Chondrocyte (in vitro differentiated cells): ENCODE measurements around the gene TMUB1. TPM values are rescaled to one million over a fixed set of nuclear protein-coding genes. Genes with fewer than 3 reads are reported as not detected.

Experiments used
- DNase-seq: peaks from one replicate; pipeline ENCODE4 v3.0.0; 2021; ENCODE audit warnings: mixed read lengths, low spot score
- H3K27ac Mint-ChIP-seq: one replicate; pipeline ENCODE4 v1.8.0; 2021; ENCODE audit warnings: mild to moderate bottlenecking, moderate library complexity, mixed read lengths; ENCODE audit not compliant: unreplicated experiment
- H3K27me3 Mint-ChIP-seq: 2 replicates; pipeline ENCODE4 v1.8.0; 2021; ENCODE audit warnings: low read depth, mixed read lengths
- H3K36me3 Mint-ChIP-seq: 2 replicates; pipeline ENCODE4 v1.8.0; 2021; ENCODE audit warnings: low read depth, mixed read lengths
- H3K4me1 Mint-ChIP-seq: 2 replicates; pipeline ENCODE4 v1.8.0; 2021; ENCODE audit warnings: low read depth, mild to moderate bottlenecking, mixed read lengths
- H3K4me3 Mint-ChIP-seq: one replicate; pipeline ENCODE4 v1.8.0; 2021; ENCODE audit warnings: mild to moderate bottlenecking, moderate library complexity, mixed read lengths; ENCODE audit not compliant: unreplicated experiment
- H3K9me3 Mint-ChIP-seq: 2 replicates; pipeline ENCODE4 v1.8.0; 2021; ENCODE audit warnings: low read depth, mixed read lengths
- CTCF ChIP-seq: fragments of 200-600 bp; sonication (generic); IDR thresholded peaks from 2 replicates; pipeline ENCODE4 v1.5.0; 2021; ENCODE audit warnings: antibody characterized with exemption, mild to moderate bottlenecking, moderate library complexity
- total RNA-seq: library from RNA; stranded (reverse); gene quantifications from 3 replicates; pipeline ENCODE4 v1.2.1, GENCODE V29; 2021

Gene TMUB1
- total RNA-seq, 1 donor from 2014 or later, result 33.2 TPM

GRCh38 chr7:151059367-151060112 lies 23.8 kb downstream of the TMUB1 start, which contains the start of gene SLC4A2:
TSS of gene SLC4A2 (plus strand) at chr7:151059589. CDS start at chr7:151061988, 2,399 bp downstream.
- TF ChIP-seq CTCF, result peak; percentile 84
- Mint-ChIP-seq H3K27me3 (no peaks in the 10 kb centered on the region), H3K4me3 (peak within 1 kb of the TSS; percentile 96), H3K36me3 (peaks cover 2% of the 10 kb centered on the region), H3K4me1 (peaks cover 50% of the 10 kb centered on the region), H3K9me3 (no peaks in the 10 kb centered on the region), H3K27ac (peak within 1 kb of the TSS; percentile 97)
- no peak for DNase-seq

- peak overlapping the region; percentile 97 for H3K27ac Mint-ChIP-seq
- no peaks in the 10 kb centered on the region for H3K9me3 Mint-ChIP-seq
- no peak for DNase-seq
- H3K4me3 Mint-ChIP-seq, result peak overlapping the region; percentile 96
- TF ChIP-seq CTCF, result no peak
- H3K27me3 Mint-ChIP-seq, result no peaks in the 10 kb centered on the region
- H3K4me1 Mint-ChIP-seq, result peaks cover 50% of the 10 kb centered on the region
- H3K36me3 Mint-ChIP-seq, result peaks cover 3% of the 10 kb centered on the region
These were observed 24.4 kb downstream of the TMUB1 start for GRCh38 chr7:151058781-151059366.

- no peaks in the 10 kb centered on the region for H3K27me3 Mint-ChIP-seq
- no peak for TF ChIP-seq CTCF
- H3K4me3 Mint-ChIP-seq, result peak overlapping the region; percentile 96
- H3K9me3 Mint-ChIP-seq, result no peaks in the 10 kb centered on the region
- H3K36me3 Mint-ChIP-seq, result peaks cover 1% of the 10 kb centered on the region
- H3K27ac Mint-ChIP-seq, result peak overlapping the region; percentile 97
- DNase-seq, result peak; percentile 99
- peaks cover 44% of the 10 kb centered on the region for H3K4me1 Mint-ChIP-seq
These were observed 25.1 kb downstream of the TMUB1 start for GRCh38 chr7:151057989-151058780.

GRCh38 chr7:151057506-151057988 lies 25.7 kb downstream of the TMUB1 start, which contains the start of gene CDK5:
TSS of gene CDK5 (minus strand) at chr7:151057897. CDS start at chr7:151057848, 49 bp downstream.
- Mint-ChIP-seq H3K4me1 (peaks cover 43% of the 10 kb centered on the region), H3K36me3 (peaks cover 2% of the 10 kb centered on the region), H3K9me3 (no peaks in the 10 kb centered on the region), H3K27ac (peak within 1 kb of the TSS; percentile 97), H3K27me3 (no peaks in the 10 kb centered on the region), H3K4me3 (peak within 1 kb of the TSS; percentile 96)
- TF ChIP-seq CTCF, result no peak
- DNase-seq, result no peak
